WTC11 (cell line): Measurements from ENCODE around the gene GALNT5. TPM values are rescaled to one million over a fixed set of nuclear protein-coding genes. Genes with fewer than 3 reads are reported as not detected.

Experiments used
- ATAC-seq: fragments of 200-7000 bp; cut with Tn5 transposase; 2 replicates; pipeline ENCODE4 v1.10.0; 2021; ENCODE audit warnings: mild to moderate bottlenecking, moderate library complexity
- CTCF ChIA-PET: fragments of 300-600 bp; sonication (Branson Sonifier 250); formaldehyde crosslinking; loops from one replicate; lab custom pipeline; 2021; ENCODE audit warnings: antibody characterized with exemption; lab: Charles Lee
- POLR2A ChIA-PET: fragments of 350-600 bp; sonication (Branson Sonifier 250); formaldehyde crosslinking; loops from one replicate; lab custom pipeline; 2021; ENCODE audit warnings: antibody characterized with exemption; lab: Charles Lee
- DNase-seq: peaks from one replicate; pipeline ENCODE4 v3.0.0; 2021; ENCODE audit warnings: low spot score
- H3K27ac Mint-ChIP-seq: 2 replicates; pipeline ENCODE4 v1.8.0; 2021; ENCODE audit warnings: mixed read lengths
- H3K27me3 Mint-ChIP-seq: 2 replicates; pipeline ENCODE4 v1.8.0; 2021; ENCODE audit warnings: low read depth, mild to moderate bottlenecking, moderate library complexity, mixed read lengths
- H3K36me3 Mint-ChIP-seq: 2 replicates; pipeline ENCODE4 v1.8.0; 2021; ENCODE audit warnings: mixed read lengths
- H3K4me1 Mint-ChIP-seq: 2 replicates; pipeline ENCODE4 v1.8.0; 2022; ENCODE audit warnings: mixed read lengths
- H3K4me3 Mint-ChIP-seq: 2 replicates; pipeline ENCODE4 v1.8.0; 2021; ENCODE audit warnings: mild to moderate bottlenecking, moderate library complexity, mixed read lengths
- H3K9me3 Mint-ChIP-seq: 2 replicates; pipeline ENCODE4 v1.8.0; 2021; ENCODE audit warnings: mixed read lengths
- ATF2 ChIP-seq: sonication (generic); formaldehyde crosslinking; IDR thresholded peaks from 2 replicates; pipeline ENCODE4 v1.8.1; 2022; ENCODE audit warnings: low read depth, missing genetic modification reagents, borderline replicate concordance
- CTCF ChIP-seq: fragments of 200-600 bp; IDR thresholded peaks from 2 replicates; pipeline ENCODE4 v1.8.0; 2022; ENCODE audit warnings: antibody characterized with exemption
- E2F1 ChIP-seq: sonication (generic); formaldehyde crosslinking; IDR thresholded peaks from 2 replicates; pipeline ENCODE4 v1.8.0; 2022; ENCODE audit warnings: mild to moderate bottlenecking, missing genetic modification reagents
- HMGA2 ChIP-seq: fragments of 250-450 bp; sonication (Bioruptor Pico); IDR thresholded peaks from 2 replicates; pipeline ENCODE4 v1.4.0; 2021; ENCODE audit warnings: mild to moderate bottlenecking, moderate library complexity
- IRF2 ChIP-seq: sonication (generic); formaldehyde crosslinking; IDR thresholded peaks from 2 replicates; pipeline ENCODE4 v1.8.0; 2022; ENCODE audit warnings: low read depth, missing genetic modification reagents, borderline replicate concordance
- JUN ChIP-seq: sonication (generic); formaldehyde crosslinking; IDR thresholded peaks from 2 replicates; pipeline ENCODE4 v1.8.0; 2023; ENCODE audit warnings: mild to moderate bottlenecking, missing genetic modification reagents
- KAT7 ChIP-seq: sonication (generic); formaldehyde crosslinking; IDR thresholded peaks from 2 replicates; pipeline ENCODE4 v1.8.1; 2023; ENCODE audit warnings: missing genetic modification reagents, mild to moderate bottlenecking, borderline replicate concordance
- NR2C2 ChIP-seq: sonication (generic); formaldehyde crosslinking; IDR thresholded peaks from 2 replicates; pipeline ENCODE4 v1.8.0; 2022; ENCODE audit warnings: mild to moderate bottlenecking, missing genetic modification reagents
- NR3C1 ChIP-seq: sonication (generic); formaldehyde crosslinking; conservative IDR thresholded peaks from 2 replicates; pipeline ENCODE4 v1.8.1; 2023; ENCODE audit warnings: low read depth, mild to moderate bottlenecking, missing genetic modification reagents
- PRRX2 ChIP-seq: fragments of 250-450 bp; sonication (Bioruptor Pico); IDR thresholded peaks from 2 replicates; pipeline ENCODE4 v1.8.0; 2021; ENCODE audit warnings: mild to moderate bottlenecking
- STAT6 ChIP-seq: sonication (generic); formaldehyde crosslinking; conservative IDR thresholded peaks from 2 replicates; pipeline ENCODE4 v1.8.1; 2023; ENCODE audit warnings: mild to moderate bottlenecking, low read depth, missing genetic modification reagents, moderate library complexity
- TP53 ChIP-seq: sonication (generic); formaldehyde crosslinking; IDR thresholded peaks from 2 replicates; pipeline ENCODE4 v1.8.1; 2023; ENCODE audit warnings: mild to moderate bottlenecking, missing genetic modification reagents
- USF1 ChIP-seq: sonication (generic); formaldehyde crosslinking; IDR thresholded peaks from 2 replicates; pipeline ENCODE4 v1.8.0; 2022; ENCODE audit warnings: mild to moderate bottlenecking, missing genetic modification reagents
- ZNF219 ChIP-seq: sonication (generic); formaldehyde crosslinking; IDR thresholded peaks from 2 replicates; pipeline ENCODE4 v1.8.0; 2023; ENCODE audit warnings: missing genetic modification reagents, mild to moderate bottlenecking, borderline replicate concordance
- ZNF532 ChIP-seq: fragments of 250-450 bp; sonication (Bioruptor Pico); IDR thresholded peaks from 2 replicates; pipeline ENCODE4 v1.9.0; 2021; ENCODE audit warnings: mild to moderate bottlenecking, borderline replicate concordance
- total RNA-seq: library from RNA; stranded (reverse); gene quantifications from 3 replicates; pipeline ENCODE4 v1.2.3, GENCODE V29; 2021

GALNT5 gene
- total RNA-seq, 1 experiment from 2014 or later, result 0.17 TPM

- Mint-ChIP-seq H3K4me1 (peaks cover 28% of the 10 kb centered on the region), H3K27ac (no peak overlapping the region), H3K4me3 (no peak overlapping the region), H3K36me3 (no peaks in the 10 kb centered on the region), H3K27me3 (no peaks in the 10 kb centered on the region), H3K9me3 (0 out of 2 replicates have a peak, but pooled peaks cover 3% of the 10 kb centered on the region)
- ChIA-PET CTCF (interaction anchor here (0.9 kb wide), 1 partner anchor 76 kb away, joined by 4 read pairs; no protein-coding TSS in a partner anchor), POLR2A (no interaction called here)
- DNase-seq (no peak), ATAC-seq (no peak)
- TF ChIP-seq ZNF532 (CRISPR knock-in tag), result no peak
Measured at GRCh38 chr2:157259960-157260359, 2.5 kb downstream of the GALNT5 start.

GRCh38 chr2:157260533-157261198, 3.2 kb downstream of the GALNT5 start:
- POLR2A ChIA-PET, result no interaction called here
- 0 out of 2 replicates have a peak, but pooled peaks cover 3% of the 10 kb centered on the region for H3K9me3 Mint-ChIP-seq
- peaks cover 31% of the 10 kb centered on the region for H3K4me1 Mint-ChIP-seq
- ATAC-seq, result no peak
- H3K27ac Mint-ChIP-seq, result no peak overlapping the region
- DNase-seq, result no peak
- H3K36me3 Mint-ChIP-seq, result no peaks in the 10 kb centered on the region
- H3K27me3 Mint-ChIP-seq, result no peaks in the 10 kb centered on the region
- CTCF ChIA-PET, result interaction anchor here (0.9 kb wide), 1 partner anchor 76 kb away, joined by 4 read pairs; no protein-coding TSS in a partner anchor
- H3K4me3 Mint-ChIP-seq, result no peak overlapping the region
- TF ChIP-seq ZNF532 (CRISPR knock-in tag) (no peak), IRF2 (CRISPR knock-in tag) (no peak), NR2C2 (CRISPR knock-in tag) (no peak), KAT7 (CRISPR knock-in tag) (no peak), NR3C1 (CRISPR knock-in tag) (no peak), CTCF (no peak), E2F1 (CRISPR knock-in tag) (no peak), ZNF219 (CRISPR knock-in tag) (no peak), JUN (CRISPR knock-in tag) (no peak), STAT6 (CRISPR knock-in tag) (no peak), TP53 (CRISPR knock-in tag) (no peak), ATF2 (CRISPR knock-in tag) (no peak), HMGA2 (CRISPR knock-in tag) (no peak), PRRX2 (CRISPR knock-in tag) (no peak), USF1 (no peak)
